Germinal center (tissue), 1 donor: ENCODE measurements around the gene RANBP10.

Experiments used
- DNase-seq: peaks from one replicate; pipeline ENCODE4 v3.0.0; 2012; ENCODE audit warnings: mixed read lengths, low spot score

The RANBP10 gene

DNA sequence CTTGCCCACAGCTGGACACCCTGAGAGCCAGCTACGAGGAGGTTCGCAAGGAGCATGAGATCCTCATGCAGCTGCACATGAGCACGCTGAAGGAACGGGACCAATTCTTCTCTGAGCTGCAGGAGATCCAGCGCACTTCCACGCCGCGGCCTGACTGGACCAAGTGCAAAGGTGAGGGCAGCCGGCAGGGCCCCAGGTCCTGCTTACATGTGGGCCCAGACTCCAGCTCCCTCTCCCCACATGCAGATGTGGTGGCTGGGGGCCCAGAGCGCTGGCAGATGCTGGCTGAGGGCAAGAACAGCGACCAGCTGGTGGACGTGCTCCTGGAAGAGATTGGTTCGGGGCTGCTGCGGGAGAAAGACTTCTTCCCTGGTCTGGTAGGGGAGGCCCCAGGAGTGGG, 19.5 kb upstream of the RANBP10 start:
- no peak for DNase-seq

DNA sequence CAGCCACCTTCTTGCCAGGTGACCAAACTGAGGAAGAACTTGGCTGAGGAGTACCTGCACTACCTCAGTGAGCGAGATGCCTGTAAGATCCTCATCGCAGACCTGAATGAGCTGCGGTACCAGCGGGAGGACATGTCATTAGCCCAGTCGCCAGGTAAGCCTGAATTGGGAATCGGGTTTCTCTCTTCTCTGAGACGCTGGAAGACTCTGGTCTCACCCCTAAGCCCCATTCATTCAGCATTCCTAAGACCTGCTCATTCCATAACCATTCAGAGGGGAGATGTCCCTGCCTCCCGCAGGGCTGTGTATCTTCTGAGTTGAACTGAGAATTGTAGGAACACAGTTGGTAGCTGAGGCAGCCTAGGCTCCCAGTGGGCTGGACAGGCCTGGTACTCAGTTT, 18.8 kb upstream of the RANBP10 start:
- no peak for DNase-seq

DNA sequence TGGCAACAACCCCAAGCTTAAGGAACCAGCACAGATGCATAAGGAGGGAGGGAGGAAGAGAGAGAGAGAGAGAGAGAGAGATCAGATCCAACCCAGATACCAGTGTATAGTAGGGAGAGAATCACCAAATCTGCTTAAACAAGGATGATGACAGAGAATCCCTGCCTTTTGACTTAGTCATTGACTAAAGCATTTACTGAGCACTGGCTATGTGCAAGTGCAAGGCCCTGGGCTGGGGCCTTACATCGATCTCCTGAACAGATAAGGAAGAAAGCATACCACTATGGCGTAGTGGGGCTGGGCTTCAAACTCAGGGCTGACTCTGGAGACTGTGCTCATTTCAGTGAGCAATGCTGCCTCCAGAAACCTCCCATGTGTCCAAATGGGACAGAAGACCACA, 16.2 kb upstream of the RANBP10 start:
- DNase-seq: no peak

DNA sequence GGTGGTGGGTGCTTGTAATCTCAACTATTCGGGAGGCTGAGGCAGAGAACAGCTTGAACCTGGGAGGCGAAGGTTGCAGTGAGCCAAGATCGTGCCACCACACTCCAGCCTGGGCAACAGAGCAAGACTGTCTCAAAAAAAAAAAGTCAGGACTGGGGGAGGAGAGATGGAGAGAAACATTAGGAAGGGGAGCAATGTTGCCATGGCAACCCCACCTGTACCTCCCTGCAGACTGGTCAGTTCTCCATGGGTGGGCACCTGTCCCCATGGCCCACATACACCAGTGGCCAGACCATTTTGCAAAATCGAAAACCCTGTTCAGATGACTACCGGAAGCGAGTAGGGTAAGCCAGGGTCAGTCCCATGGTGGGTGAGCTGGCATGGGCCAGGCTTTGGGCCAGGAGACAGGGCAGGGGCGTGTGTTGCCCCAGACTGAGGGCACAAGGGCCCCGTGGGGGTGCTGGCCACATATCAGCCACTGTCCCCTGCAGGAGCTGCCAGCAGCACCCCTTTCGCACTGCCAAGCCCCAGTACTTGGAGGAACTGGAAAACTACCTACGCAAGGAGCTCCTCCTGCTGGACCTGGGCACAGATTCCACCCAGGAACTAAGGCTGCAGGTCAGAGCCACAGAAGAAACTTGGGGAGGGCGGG, 14.4 kb upstream of the RANBP10 start:
- DNase-seq: no peak

DNA sequence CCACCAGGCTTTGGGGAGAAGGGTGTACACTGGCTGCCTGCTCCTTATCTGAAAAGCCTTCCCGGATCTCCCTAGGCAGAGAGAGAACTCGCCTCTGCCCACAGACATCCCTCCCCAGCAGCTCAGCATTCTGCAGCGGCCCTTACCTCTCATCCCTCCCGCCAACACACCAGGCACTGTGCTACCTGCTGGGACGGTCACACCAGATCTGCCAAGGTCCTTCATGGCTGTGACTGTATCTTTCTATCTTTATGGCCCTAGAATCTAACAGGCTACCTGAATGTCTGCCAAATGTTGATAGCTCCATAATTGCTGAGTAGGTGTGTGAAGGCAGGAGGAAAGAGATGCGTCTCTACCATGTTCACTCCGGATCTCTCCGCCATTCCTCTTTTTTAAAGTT, 8.2 kb upstream of the RANBP10 start:
- no peak for DNase-seq

DNA sequence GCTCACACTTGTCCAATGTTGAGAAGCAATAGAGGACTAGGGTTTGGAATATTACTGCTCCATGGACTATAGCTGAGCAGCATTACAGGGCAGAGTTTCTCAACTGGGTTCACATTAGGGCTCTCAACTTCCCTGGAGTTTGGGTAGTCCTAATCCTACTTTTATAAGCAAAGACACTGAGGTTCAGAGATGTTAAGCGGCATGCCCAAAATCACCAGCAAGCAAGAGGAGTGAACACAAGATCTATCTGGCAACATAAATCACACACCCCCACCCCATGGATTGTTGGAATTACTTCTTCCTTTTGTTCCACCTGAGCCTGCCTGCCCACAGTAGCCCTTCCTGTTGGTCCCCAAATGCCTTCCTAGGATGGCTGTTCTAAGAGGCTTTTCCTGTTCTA, 5.5 kb upstream of the RANBP10 start:
- no peak for DNase-seq

DNA sequence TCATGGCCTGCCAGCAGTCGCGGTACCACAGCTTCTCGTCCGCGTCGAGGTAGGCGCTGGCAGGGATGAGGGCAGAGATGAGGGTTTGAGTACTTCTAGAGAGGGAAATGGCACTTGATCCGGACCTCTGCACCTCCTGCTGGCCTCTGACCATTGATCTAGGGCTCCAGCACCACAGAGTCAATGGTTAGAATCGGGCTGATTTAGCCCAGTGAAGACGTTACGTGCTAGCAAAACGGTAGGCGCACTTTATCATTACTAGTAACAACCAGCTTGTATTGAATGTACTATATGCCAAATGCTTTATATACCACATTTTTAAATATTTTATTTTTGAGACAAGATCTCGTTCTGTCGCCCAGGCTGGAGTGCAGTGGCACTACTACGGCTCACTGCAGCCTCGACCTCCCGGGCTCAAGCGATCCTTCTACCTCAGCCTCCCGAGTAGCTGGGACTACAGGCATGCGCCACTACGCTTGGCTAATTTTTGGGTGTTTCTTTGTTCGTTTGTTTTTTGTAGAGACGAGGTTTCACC, 855 bp upstream of the RANBP10 start:
- no peak for DNase-seq

DNA sequence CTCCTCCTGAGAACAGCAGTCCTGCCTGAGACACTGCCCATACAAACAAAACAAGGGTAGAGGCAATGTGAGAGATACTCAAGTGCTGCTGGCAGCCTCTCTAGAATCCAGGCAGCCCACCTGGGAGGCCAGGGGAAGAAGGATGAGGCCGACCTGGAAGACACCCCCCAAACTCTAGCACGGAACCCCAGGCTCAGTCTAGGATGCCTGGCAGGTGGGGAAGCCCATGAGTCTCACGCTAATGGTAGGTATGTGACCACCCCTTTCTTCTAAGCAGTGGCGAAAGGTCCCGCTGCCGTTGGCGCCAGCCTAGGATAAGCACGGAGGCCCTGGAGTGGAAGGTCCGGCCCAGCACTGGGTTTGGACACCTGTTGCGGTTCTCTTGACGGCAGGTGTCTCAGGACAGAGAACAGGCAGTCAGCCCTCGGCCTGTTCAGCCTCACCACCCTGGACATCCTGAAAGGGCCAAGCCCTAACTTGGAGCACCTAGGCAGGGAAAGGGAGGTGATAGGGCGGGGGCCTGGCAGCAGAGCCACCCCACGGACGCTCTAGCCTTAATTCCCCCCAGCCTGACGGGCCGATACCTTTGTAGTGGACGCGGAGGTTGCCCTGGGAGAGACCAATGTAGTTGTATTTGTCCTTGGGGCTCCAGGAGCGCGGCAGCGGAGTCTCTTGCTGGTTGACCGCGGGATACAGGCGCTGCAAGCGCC, 487 bp downstream of the RANBP10 start:
- no peak for DNase-seq

DNA sequence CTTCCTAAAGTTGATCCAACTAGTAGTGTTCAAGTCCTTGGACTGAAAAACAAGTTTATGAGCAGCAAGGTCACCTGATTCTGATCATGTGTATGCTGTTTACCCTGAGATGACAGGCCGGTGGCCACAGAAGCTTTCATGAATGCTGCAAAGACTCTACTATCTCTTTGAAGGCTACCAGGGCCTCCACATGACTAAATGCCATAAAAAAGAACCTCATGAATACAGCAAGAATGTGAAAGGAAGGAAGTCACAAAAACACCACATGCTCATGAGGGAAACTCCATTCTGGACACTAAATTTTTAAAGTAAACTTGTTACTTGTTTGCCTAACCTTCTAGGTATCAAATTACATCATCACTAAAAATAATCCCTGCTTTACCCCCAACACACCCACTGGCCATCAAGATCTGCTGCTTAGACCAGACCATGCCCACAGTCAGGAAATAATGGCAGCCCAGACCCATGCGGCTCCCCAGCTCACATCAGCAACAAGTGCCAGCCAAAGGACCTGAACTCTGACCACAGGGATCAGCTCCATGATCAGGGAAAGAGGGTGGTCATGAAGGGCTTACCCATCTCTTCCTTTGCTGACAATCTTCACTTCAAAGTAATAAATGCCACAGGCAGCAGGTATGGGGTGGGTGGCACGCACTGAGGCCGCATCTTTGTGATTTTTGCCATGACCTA, 1.4 kb downstream of the RANBP10 start:
- no peak for DNase-seq

DNA sequence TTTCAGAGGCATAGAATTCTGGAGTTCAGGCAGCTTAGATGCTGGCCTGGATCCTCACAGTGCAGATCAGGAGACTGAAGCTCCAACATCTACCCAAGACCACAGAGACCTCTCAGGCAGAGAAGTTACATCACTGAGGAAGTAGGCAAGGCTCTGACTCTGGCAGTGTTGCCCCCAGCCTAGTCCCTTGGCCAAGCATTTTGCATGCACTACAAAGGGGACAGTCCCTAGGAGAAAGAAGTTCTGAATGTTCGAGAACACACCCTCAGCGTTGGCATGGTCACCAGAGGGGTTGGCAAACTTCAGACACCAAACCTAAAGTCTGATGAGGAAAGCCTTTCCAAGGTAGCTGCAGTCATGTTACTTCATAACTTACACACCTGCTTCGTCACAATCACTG, 2.5 kb downstream of the RANBP10 start:
- DNase-seq: peak; percentile 65

DNA sequence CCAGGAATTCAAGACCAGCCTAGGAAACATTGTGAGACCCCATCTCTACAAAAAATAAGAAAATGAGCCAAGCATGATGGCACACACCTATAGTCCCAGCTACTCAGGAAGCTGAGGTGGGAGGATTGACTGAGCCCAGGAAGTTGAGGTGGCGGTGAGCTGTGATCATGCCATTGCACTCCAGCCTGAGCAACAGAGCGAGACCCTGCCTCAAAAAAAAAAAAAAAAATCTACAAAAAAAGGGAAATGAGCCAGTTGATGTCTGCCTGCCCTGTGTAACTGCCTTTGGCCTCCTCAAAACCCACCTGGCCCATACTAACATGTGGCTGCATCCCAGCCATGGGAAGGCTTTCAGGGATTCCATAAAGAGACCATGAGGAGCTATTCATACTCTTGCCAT, 4.5 kb downstream of the RANBP10 start:
- DNase-seq: peak; percentile 72

DNA sequence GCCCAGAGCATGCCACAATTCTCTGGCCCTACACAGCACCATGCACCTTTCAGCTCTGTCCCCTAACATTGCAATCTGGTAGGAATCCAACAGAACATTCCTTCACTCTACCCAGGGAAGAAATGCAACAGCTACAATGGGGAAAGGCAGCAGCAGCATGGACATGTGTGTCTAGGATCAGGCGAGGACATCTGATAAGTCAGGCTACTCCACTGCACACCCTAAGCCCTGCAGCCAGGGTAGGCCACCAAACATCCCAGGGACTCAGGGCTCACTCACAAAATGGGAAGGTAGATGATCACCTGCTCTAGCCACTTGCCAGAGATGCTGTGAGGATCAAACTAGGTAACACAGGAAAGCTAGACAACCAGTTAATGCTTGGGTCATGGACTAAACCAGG, 5.1 kb downstream of the RANBP10 start:
- no peak for DNase-seq

DNA sequence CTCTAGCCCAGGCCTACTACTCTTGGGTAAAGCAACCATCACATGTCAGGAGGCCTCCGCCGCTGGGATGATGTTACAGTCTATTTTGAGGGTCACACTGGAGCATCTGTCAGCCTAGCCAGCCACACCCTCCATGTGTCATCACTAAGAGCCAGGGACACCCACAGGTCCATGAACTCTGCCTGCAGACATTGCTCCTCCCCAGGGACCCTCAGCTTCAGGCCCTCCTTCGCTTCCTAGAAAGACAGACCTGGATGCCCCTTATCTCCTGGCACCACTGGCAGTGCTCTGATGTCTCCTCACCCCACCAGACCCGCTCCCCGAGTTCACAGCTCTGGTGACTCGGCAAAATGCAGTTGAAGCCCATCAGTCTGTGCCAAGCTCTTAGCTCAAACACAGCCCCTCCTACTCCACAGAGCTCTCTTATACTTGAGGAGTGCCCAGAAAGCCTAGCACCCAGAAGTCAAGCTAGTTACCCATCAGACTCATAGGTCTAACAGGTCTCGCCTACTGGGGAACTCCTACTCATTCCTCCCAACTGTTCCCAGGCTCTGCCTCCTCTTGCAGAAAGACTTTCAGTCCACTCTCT, 5.9 kb downstream of the RANBP10 start:
- DNase-seq: no peak

DNA sequence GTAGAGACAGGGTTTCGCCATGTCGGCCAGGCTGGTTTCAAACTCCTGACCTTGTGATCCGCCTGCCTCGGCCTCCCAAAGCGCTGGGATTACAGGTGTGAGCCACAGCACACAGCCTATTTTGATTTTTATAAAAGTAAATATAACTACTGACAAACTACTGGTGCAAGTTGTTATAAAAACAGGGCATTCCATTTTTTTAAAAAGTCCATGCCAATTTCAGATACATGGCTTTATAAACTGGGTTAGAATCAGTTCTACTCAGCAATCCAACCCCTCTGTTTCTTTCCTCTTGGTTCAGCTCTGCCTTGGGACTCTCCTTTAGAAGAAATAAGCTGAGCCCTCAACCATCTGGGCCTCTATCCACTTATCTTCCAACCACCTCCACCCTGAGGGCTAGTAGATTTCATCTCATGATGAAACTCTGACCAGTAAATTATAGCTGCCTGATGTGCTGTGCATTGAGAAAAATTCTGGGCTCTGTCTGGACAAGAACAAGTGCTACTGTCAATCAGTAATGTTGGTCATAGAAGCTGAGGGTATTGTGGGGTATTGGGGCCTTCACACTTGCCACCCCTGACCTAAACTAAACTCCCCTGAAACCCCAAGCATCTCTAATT, 10.2 kb downstream of the RANBP10 start:
- no peak for DNase-seq

DNA sequence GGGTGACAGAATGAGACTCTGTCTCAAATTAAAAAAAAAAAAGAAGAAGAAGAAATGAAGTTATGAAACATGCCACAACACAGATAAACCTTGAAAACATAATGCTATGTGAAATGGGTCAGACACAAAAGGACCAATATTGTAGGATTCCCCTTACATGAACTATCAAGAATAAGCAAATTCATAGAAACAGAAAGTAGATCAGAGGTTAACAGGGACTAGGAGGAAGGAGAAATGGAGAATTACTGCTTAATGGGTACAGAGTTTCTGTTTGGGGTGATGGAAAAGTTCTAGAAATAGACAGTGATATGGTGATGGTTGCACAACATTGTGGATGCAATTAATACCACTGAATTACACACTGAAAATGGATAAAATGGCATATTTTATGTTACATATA, 16.3 kb downstream of the RANBP10 start:
- DNase-seq: no peak

DNA sequence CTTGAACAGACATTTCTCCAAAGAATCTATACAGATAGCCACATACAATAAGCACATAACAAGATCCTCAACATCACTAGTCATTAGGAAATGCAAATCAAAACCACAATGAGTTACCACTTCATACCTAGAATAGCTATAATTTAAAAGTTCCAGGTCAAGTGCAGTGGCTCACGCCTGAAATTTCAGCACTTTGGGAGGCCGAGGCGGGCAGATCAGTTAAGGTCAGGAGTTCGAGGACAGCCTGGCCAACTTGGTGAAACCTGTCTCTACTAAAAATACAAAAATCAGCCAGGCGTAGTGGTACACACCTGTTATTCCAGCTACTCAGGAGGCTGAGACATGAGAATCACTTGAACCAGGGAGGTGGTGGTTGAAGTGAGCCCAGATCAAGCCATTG, 19.9 kb downstream of the RANBP10 start:
- DNase-seq: no peak

DNA sequence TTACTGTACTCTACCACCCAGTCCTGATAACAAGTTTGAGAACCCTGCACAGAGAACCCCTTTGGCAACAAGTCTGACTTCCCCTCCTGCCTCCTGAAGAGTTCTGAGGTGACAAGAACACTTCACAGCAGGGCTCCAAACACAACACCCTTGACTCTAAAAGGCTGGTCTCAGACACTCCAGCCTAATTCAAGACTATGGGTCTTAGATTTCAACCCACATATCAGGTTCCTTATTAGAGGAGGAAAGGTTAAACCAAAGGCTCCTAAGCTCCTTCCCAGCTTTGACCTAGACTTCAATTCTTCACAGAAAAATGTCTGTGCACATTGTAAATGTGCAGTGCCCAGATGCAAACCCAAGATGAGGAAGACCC, 23.0 kb downstream of the RANBP10 start:
- DNase-seq: no peak

DNA sequence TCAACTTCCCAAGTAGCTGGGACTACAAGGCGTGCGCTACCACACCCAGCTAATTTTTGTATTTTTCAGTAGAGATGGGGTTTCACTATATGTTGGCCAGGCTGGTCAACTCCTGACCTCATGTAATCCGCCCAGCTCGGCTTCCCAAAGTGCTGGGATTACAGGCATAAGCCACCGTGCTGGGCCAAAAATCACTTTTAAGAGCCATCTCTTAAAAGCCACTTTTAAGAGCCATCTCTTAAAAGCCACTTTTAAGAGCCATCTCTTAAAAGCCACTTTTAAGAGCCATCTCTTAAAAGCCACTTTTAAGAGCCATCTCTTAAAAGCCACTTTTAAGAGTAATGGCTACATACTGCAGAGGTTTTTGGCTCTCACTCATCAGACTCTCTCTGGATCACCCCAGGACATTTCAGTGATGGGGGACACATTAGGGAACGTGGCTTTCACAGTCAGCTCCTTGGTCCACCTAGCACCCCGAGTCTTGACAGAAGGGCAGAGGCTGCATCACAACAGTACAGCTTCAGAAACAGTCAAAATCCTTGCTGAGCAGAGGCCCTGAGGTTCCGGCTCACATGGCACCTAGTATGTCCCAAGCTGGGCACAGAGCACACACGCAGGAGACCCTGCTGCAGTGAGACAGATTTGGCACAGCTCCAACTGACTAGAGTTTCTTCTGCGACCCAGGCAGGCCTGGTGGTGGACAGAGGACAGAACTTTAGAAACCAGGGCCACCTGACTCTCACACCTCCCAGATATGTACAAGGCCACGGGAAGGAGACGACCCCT, 23.6 kb downstream of the RANBP10 start:
- DNase-seq: no peak

DNA sequence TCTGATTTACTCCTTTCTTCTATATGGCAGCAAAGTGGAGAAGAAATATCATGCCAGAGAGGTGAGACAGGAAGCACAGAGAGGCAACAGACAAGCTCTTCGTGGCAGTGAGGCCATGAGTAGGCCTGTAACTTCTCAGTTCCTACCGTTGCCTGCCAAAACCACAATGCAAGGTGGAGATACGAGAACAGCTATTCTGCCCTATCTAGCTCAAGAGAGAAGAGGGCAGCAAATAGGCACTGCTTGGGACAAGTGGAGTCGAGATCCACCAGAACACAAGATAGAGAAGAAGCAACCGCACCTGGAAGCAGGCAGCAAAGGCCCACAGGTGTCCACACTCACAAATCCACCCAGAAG, 24.8 kb downstream of the RANBP10 start:
- DNase-seq: no peak

DNA sequence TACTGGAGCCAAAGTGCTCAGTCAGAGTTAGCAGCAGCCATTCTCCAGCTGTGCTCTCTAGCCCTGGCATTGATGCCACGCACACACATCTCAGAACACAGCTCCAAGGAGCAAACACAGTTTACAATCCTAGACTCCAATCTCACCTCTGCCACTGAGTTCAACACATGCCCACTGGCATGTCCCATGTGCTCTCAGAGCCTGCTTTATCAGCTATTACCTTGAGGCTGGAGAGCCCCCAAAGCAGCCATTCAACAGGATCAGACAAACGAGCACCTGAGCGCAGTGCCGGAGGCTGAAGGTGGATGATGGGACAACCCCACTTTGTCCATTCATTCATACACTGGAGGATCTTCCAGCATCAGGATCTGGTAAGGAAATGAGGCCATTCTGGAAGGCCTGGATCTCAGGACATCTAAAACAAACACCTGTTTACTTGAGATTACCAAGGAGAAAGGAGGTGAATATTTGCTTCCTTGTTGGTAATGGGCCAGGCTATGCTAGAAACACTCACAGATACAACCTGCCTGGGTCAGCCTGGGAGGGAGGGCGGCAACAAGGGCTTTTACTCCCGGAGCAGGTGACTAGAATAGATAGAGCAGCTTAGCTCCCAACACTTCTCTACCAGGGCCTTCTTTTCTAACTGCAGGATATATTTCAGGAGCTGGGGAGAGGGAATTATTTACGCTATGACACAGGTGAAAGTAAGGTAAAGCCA, 25.4 kb downstream of the RANBP10 start:
- DNase-seq: no peak
